ENCODE data around the gene SARS1.

SARS1 gene

GRCh38 chr1:109185990-109186732, 27.6 kb upstream of the SARS1 start:
- H3K9me3 Mint-ChIP-seq, result no peaks in the 10 kb centered on the region
- no peak overlapping the region for H3K27ac Mint-ChIP-seq
- H3K4me3 Mint-ChIP-seq, result no peak overlapping the region
- no peaks in the 10 kb centered on the region for H3K36me3 Mint-ChIP-seq (ENCODE audit: low read depth)
- no peak for DNase-seq (ENCODE audit: low spot score)
- no peaks in the 10 kb centered on the region for H3K4me1 Mint-ChIP-seq (ENCODE audit: low read depth)
- no peaks in the 10 kb centered on the region for H3K27me3 Mint-ChIP-seq (ENCODE audit: low read depth)

GRCh38 chr1:109186733-109187086, 27.0 kb upstream of the SARS1 start:
- Mint-ChIP-seq H3K27me3 (ENCODE audit: low read depth) (no peaks in the 10 kb centered on the region), H3K27ac (no peak overlapping the region), H3K9me3 (no peaks in the 10 kb centered on the region), H3K4me3 (no peak overlapping the region), H3K36me3 (ENCODE audit: low read depth) (no peaks in the 10 kb centered on the region), H3K4me1 (ENCODE audit: low read depth) (no peaks in the 10 kb centered on the region)
- no peak for DNase-seq (ENCODE audit: low spot score)

- Mint-ChIP-seq H3K4me3 (no peak overlapping the region), H3K9me3 (no peaks in the 10 kb centered on the region), H3K36me3 (ENCODE audit: low read depth) (no peaks in the 10 kb centered on the region), H3K4me1 (ENCODE audit: low read depth) (no peaks in the 10 kb centered on the region), H3K27me3 (ENCODE audit: low read depth) (no peaks in the 10 kb centered on the region), H3K27ac (no peak overlapping the region)
- DNase-seq (ENCODE audit: low spot score), result no peak
Observed at GRCh38 chr1:109187127-109187526, 26.6 kb upstream of the SARS1 start.

- Mint-ChIP-seq H3K36me3 (ENCODE audit: low read depth) (no peaks in the 10 kb centered on the region), H3K4me1 (ENCODE audit: low read depth) (no peaks in the 10 kb centered on the region), H3K27ac (no peak overlapping the region), H3K9me3 (no peaks in the 10 kb centered on the region), H3K4me3 (no peak overlapping the region), H3K27me3 (ENCODE audit: low read depth) (no peaks in the 10 kb centered on the region)
- DNase-seq (ENCODE audit: low spot score), result no peak
Observed at GRCh38 chr1:109188200-109188599, 25.5 kb upstream of the SARS1 start.

GRCh38 chr1:109188781-109189180, 24.9 kb upstream of the SARS1 start:
- H3K27me3 Mint-ChIP-seq (ENCODE audit: low read depth), result no peaks in the 10 kb centered on the region
- no peak overlapping the region for H3K27ac Mint-ChIP-seq
- no peaks in the 10 kb centered on the region for H3K36me3 Mint-ChIP-seq (ENCODE audit: low read depth)
- H3K4me1 Mint-ChIP-seq (ENCODE audit: low read depth), result no peaks in the 10 kb centered on the region
- no peaks in the 10 kb centered on the region for H3K9me3 Mint-ChIP-seq
- no peak for DNase-seq (ENCODE audit: low spot score)
- no peak overlapping the region for H3K4me3 Mint-ChIP-seq

- no peaks in the 10 kb centered on the region for H3K27me3 Mint-ChIP-seq (ENCODE audit: low read depth)
- H3K36me3 Mint-ChIP-seq (ENCODE audit: low read depth), result no peaks in the 10 kb centered on the region
- no peaks in the 10 kb centered on the region for H3K4me1 Mint-ChIP-seq (ENCODE audit: low read depth)
- H3K4me3 Mint-ChIP-seq, result no peak overlapping the region
- no peak for DNase-seq (ENCODE audit: low spot score)
- no peak overlapping the region for H3K27ac Mint-ChIP-seq
- H3K9me3 Mint-ChIP-seq, result no peaks in the 10 kb centered on the region
Observed at GRCh38 chr1:109190189-109190588, 23.5 kb upstream of the SARS1 start.

GRCh38 chr1:109191377-109191776, 22.3 kb upstream of the SARS1 start:
- DNase-seq (ENCODE audit: low spot score), result no peak
- Mint-ChIP-seq H3K4me3 (no peak overlapping the region), H3K27ac (no peak overlapping the region), H3K9me3 (no peaks in the 10 kb centered on the region), H3K36me3 (ENCODE audit: low read depth) (no peaks in the 10 kb centered on the region), H3K27me3 (ENCODE audit: low read depth) (no peaks in the 10 kb centered on the region), H3K4me1 (ENCODE audit: low read depth) (no peaks in the 10 kb centered on the region)

- no peak for DNase-seq (ENCODE audit: low spot score)
- H3K4me3 Mint-ChIP-seq, result no peak overlapping the region
- H3K27ac Mint-ChIP-seq, result no peak overlapping the region
- no peaks in the 10 kb centered on the region for H3K9me3 Mint-ChIP-seq
- no peaks in the 10 kb centered on the region for H3K36me3 Mint-ChIP-seq (ENCODE audit: low read depth)
- no peaks in the 10 kb centered on the region for H3K27me3 Mint-ChIP-seq (ENCODE audit: low read depth)
- H3K4me1 Mint-ChIP-seq (ENCODE audit: low read depth), result no peaks in the 10 kb centered on the region
Observed at GRCh38 chr1:109191891-109192290, 21.8 kb upstream of the SARS1 start.

GRCh38 chr1:109192433-109192832, 21.3 kb upstream of the SARS1 start:
- Mint-ChIP-seq H3K27ac (no peak overlapping the region), H3K27me3 (ENCODE audit: low read depth) (no peaks in the 10 kb centered on the region), H3K4me1 (ENCODE audit: low read depth) (peaks cover 2% of the 10 kb centered on the region), H3K36me3 (ENCODE audit: low read depth) (no peaks in the 10 kb centered on the region), H3K4me3 (no peak overlapping the region), H3K9me3 (no peaks in the 10 kb centered on the region)
- no peak for DNase-seq (ENCODE audit: low spot score)

GRCh38 chr1:109193653-109194590, 19.8 kb upstream of the SARS1 start:
- Mint-ChIP-seq H3K27me3 (ENCODE audit: low read depth) (no peaks in the 10 kb centered on the region), H3K9me3 (no peaks in the 10 kb centered on the region), H3K36me3 (ENCODE audit: low read depth) (no peaks in the 10 kb centered on the region), H3K4me1 (ENCODE audit: low read depth) (peaks cover 3% of the 10 kb centered on the region), H3K4me3 (no peak overlapping the region), H3K27ac (no peak overlapping the region)
- peak; percentile 41 for DNase-seq (ENCODE audit: low spot score)

GRCh38 chr1:109197158-109198042, 16.3 kb upstream of the SARS1 start:
- H3K4me1 Mint-ChIP-seq (ENCODE audit: low read depth), result peaks cover 21% of the 10 kb centered on the region
- H3K4me3 Mint-ChIP-seq, result no peak overlapping the region
- no peaks in the 10 kb centered on the region for H3K27me3 Mint-ChIP-seq (ENCODE audit: low read depth)
- peak; percentile 42 for DNase-seq (ENCODE audit: low spot score)
- no peak overlapping the region for H3K27ac Mint-ChIP-seq
- no peaks in the 10 kb centered on the region for H3K36me3 Mint-ChIP-seq (ENCODE audit: low read depth)
- no peaks in the 10 kb centered on the region for H3K9me3 Mint-ChIP-seq

- Mint-ChIP-seq H3K9me3 (no peaks in the 10 kb centered on the region), H3K4me1 (ENCODE audit: low read depth) (peaks cover 21% of the 10 kb centered on the region), H3K27me3 (ENCODE audit: low read depth) (no peaks in the 10 kb centered on the region), H3K36me3 (ENCODE audit: low read depth) (no peaks in the 10 kb centered on the region), H3K27ac (no peak overlapping the region), H3K4me3 (no peak overlapping the region)
- no peak for DNase-seq (ENCODE audit: low spot score)
Observed at GRCh38 chr1:109198043-109198695, 15.5 kb upstream of the SARS1 start.

GRCh38 chr1:109198745-109199144, 15.0 kb upstream of the SARS1 start:
- no peak for DNase-seq (ENCODE audit: low spot score)
- Mint-ChIP-seq H3K36me3 (ENCODE audit: low read depth) (no peaks in the 10 kb centered on the region), H3K27me3 (ENCODE audit: low read depth) (no peaks in the 10 kb centered on the region), H3K27ac (no peak overlapping the region), H3K4me1 (ENCODE audit: low read depth) (peaks cover 21% of the 10 kb centered on the region), H3K9me3 (no peaks in the 10 kb centered on the region), H3K4me3 (no peak overlapping the region)
